Chondrocyte (in vitro differentiated cells): ENCODE results near the gene OSGEP. TPM values are rescaled to one million over a fixed set of nuclear protein-coding genes. Genes with fewer than 3 reads are reported as not detected.

ENCODE experiments used
- DNase-seq: peaks from one replicate; pipeline ENCODE4 v3.0.0; 2021; ENCODE audit warnings: mixed read lengths, low spot score
- H3K27ac Mint-ChIP-seq: one replicate; pipeline ENCODE4 v1.8.0; 2021; ENCODE audit warnings: mild to moderate bottlenecking, moderate library complexity, mixed read lengths; ENCODE audit not compliant: unreplicated experiment
- H3K27me3 Mint-ChIP-seq: 2 replicates; pipeline ENCODE4 v1.8.0; 2021; ENCODE audit warnings: low read depth, mixed read lengths
- H3K36me3 Mint-ChIP-seq: 2 replicates; pipeline ENCODE4 v1.8.0; 2021; ENCODE audit warnings: low read depth, mixed read lengths
- H3K4me1 Mint-ChIP-seq: 2 replicates; pipeline ENCODE4 v1.8.0; 2021; ENCODE audit warnings: low read depth, mild to moderate bottlenecking, mixed read lengths
- H3K4me3 Mint-ChIP-seq: one replicate; pipeline ENCODE4 v1.8.0; 2021; ENCODE audit warnings: mild to moderate bottlenecking, moderate library complexity, mixed read lengths; ENCODE audit not compliant: unreplicated experiment
- H3K9me3 Mint-ChIP-seq: 2 replicates; pipeline ENCODE4 v1.8.0; 2021; ENCODE audit warnings: low read depth, mixed read lengths
- CTCF ChIP-seq: fragments of 200-600 bp; sonication (generic); IDR thresholded peaks from 2 replicates; pipeline ENCODE4 v1.5.0; 2021; ENCODE audit warnings: antibody characterized with exemption, mild to moderate bottlenecking, moderate library complexity
- total RNA-seq: library from RNA; stranded (reverse); gene quantifications from 3 replicates; pipeline ENCODE4 v1.2.1, GENCODE V29; 2021

OSGEP gene
- total RNA-seq, 1 donor from 2014 or later, result 26.0 TPM

DNA sequence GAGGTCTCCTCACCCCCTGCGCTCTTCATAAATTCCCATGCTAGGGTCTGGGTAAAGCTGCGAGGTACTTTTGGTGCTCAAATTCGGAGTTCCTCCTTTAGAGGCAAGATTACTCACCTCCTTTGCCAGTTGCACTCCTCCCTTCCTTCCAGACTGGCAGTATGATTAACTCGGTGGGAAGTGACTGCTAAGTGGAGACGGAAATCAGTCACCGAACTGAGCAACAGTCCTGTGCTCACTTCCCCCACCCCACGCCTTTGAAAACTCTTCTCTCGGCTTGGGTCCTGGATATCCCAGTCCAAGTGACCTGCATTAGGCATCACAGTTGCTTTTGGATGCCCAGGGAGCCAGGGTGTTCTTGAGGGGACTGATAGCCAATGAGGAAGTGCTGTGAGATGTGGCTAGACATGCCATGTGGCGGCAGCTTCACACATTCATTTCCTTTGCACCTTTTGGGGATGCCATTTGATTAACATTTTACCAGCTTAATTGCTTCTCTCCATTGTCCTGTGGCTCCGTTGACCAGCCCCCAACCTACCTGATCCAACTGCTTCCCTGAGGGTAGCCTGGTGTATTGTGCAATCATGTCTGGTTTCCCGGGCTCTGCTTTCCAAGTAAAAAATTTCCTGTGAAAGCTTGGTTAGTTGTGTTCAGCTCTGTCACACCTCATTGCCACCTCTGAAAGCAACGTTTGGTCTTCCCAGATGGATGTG lies 15.4 kb upstream of the OSGEP start:
- H3K4me1 Mint-ChIP-seq, result peaks cover 26% of the 10 kb centered on the region
- H3K4me3 Mint-ChIP-seq, result peak overlapping the region; percentile 99
- no peaks in the 10 kb centered on the region for H3K9me3 Mint-ChIP-seq
- DNase-seq, result no peak
- peaks cover 20% of the 10 kb centered on the region for H3K36me3 Mint-ChIP-seq
- H3K27ac Mint-ChIP-seq, result peak overlapping the region; percentile 98
- H3K27me3 Mint-ChIP-seq, result peaks cover 3% of the 10 kb centered on the region
- TF ChIP-seq CTCF, result no peak

GRCh38 chr14:20469242-20469889 lies 14.8 kb upstream of the OSGEP start, which contains the start of gene PNP:
Gene PNP (plus strand): TSS chr14:20469406. CDS start chr14:20469525, 119 bp downstream.
- Mint-ChIP-seq H3K36me3 (peaks cover 13% of the 10 kb centered on the region), H3K27ac (peak within 1 kb of the TSS; percentile 98), H3K4me3 (peak within 1 kb of the TSS; percentile 99), H3K9me3 (no peaks in the 10 kb centered on the region), H3K4me1 (peaks cover 26% of the 10 kb centered on the region), H3K27me3 (peaks cover 3% of the 10 kb centered on the region)
- no peak for DNase-seq
- no peak for TF ChIP-seq CTCF

DNA sequence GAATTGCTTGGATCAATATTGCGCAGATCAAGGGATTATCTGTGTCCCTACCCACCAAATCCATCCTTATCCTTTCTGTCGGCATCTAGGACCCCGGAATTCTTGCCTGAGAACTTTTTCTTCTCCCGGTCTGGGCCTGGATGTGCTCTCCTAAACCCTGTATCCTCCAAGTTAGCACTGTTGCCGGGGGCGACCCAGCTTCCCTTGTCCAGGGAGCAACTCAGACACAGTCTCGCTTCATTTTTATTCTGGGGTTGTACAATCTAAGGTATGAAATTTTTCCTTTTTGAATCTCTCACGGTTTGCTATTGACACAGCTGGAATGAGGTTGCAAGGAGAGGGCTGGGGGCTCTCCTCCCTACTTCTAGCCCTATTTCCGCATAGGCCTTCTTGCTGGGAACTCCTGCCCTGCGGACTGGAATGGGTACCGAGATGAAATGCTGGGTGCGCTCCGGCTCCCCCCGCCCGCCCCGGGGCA lies 14.2 kb upstream of the OSGEP start:
- H3K27ac Mint-ChIP-seq, result peak overlapping the region; percentile 98
- peaks cover 3% of the 10 kb centered on the region for H3K27me3 Mint-ChIP-seq
- peaks cover 26% of the 10 kb centered on the region for H3K4me1 Mint-ChIP-seq
- H3K9me3 Mint-ChIP-seq, result no peaks in the 10 kb centered on the region
- DNase-seq, result no peak
- H3K36me3 Mint-ChIP-seq, result peaks cover 7% of the 10 kb centered on the region
- no peak for TF ChIP-seq CTCF
- H3K4me3 Mint-ChIP-seq, result peak overlapping the region; percentile 99

DNA sequence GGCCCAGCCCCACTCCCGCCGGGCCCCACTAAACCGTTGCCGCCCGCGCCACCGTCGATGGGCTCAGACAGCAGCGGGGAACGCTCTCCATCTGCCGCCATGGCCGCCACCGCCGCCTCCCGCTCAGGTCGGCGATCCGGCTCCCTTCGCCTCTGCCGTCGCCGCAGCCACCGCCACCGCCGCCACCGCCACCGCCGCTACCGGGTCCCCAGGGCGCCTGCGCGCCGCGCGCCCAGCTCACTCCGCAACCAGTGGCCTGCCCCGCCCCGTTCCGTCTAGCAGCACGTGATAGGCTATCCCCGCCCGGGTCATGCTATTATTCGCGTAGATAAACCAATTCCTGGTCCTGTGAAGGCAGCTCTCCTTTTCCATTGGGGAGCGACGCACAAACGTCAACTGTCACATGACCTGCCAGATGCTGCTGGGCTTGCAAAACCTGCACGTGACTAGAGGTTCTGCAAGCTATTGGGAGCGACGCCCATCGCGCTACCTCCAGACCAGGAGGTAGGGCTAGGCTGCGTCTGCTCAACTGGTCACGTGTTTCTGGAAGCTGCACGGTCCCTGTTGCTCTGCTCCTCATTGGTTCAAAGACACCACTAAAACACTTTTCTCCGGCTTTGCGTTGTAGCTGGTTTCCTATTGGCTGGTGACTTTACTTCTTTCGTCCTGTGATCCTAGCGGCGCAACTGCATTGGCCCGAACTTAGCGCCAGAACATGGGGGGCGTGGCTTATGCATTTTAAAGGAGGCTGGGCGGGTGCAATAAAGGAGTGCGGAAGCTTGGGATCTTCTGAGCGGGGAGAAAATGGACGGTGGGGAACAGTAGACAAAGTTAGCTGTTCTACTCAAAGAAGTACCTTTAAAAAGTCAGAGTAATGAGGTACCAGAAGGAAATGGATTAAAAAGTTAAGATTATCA lies 6.9 kb upstream of the OSGEP start, which contains the start of gene PIP4P1:
PIP4P1 (minus strand) TSS at position 210 of the 917 bp plus-strand sequence; CDS start at position 101, 109 bp downstream.
- peaks cover 1% of the 10 kb centered on the region for H3K27me3 Mint-ChIP-seq
- no peaks in the 10 kb centered on the region for H3K9me3 Mint-ChIP-seq
- peaks cover 31% of the 10 kb centered on the region for H3K4me1 Mint-ChIP-seq
- TF ChIP-seq CTCF, result no peak
- H3K36me3 Mint-ChIP-seq, result peaks cover 12% of the 10 kb centered on the region
- DNase-seq, result peak; percentile 99
- peak within 1 kb of the TSS; percentile 97 for H3K27ac Mint-ChIP-seq
- H3K4me3 Mint-ChIP-seq, result peak within 1 kb of the TSS; percentile 86
